GM12878 (cell line): ENCODE data around the gene ZNF772. TPM values are rescaled to one million over a fixed set of nuclear protein-coding genes. Genes with fewer than 3 reads are reported as not detected.

Source experiments
- ATAC-seq: fragments of 200-7000 bp; cut with Tn5 transposase; 3 replicates; pipeline ENCODE4 v1.9.1; 2020; ENCODE audit warnings: mild to moderate bottlenecking, moderate library complexity
- BruUV-seq: library from RNA; stranded (reverse); fragments of 400-500 nt; replicated peaks from 2 replicates; lab custom pipeline; 2021; lab: Mats Ljungman, UMichigan
- CTCF ChIA-PET: fragments of 300-600 bp; sonication (Branson Sonifier 250); formaldehyde crosslinking; extraction: SDS; loops from one replicate; lab custom pipeline; 2021; ENCODE audit warnings: inconsistent platforms; lab: Yijun Ruan, JAX
- POLR2A ChIA-PET: fragments of 350-600 bp; formaldehyde crosslinking; extraction: SDS; loops from one replicate; lab custom pipeline; 2021; ENCODE audit warnings: inconsistent platforms; lab: Charles Lee
- RAD21 ChIA-PET: fragments of 300-600 bp; sonication (Branson Sonifier 250); formaldehyde crosslinking; loops from one replicate; lab custom pipeline; 2023; ENCODE audit warnings: antibody characterized with exemption; ENCODE audit not compliant: unreplicated experiment; lab: Charles Lee
- SMC1A ChIA-PET: fragments of 300-600 bp; sonication (Branson Sonifier 250); formaldehyde crosslinking; loops from one replicate; lab custom pipeline; 2023; ENCODE audit not compliant: unreplicated experiment, uncharacterized antibody; lab: Charles Lee
- DNase-seq: peaks from one replicate; pipeline ENCODE4 v3.0.0-alpha.2; 2011; ENCODE audit warnings: low read depth, low spot score
- FAIRE-seq: peaks from 3 replicates; lab custom pipeline; 2011; peaks lifted over from hg19 to GRCh38; lab: Jason Lieb, UNC
- H2AFZ ChIP-seq: 2 replicates; pipeline ENCODE4 v1.6.0; 2011; ENCODE audit warnings: low read depth, low read length, control low read depth; ENCODE audit not compliant: control insufficient read depth
- H3K27ac ChIP-seq: 2 replicates; pipeline ENCODE4 v1.5.1; 2011; ENCODE audit warnings: control low read depth; ENCODE audit not compliant: control insufficient read depth, insufficient read depth
- H3K27me3 ChIP-seq, 2 experiments: replicated peaks in 1 of 2; 2 replicates each; pipeline versions ENCODE4 v1.6.0 to v1.6.1; 2011; ENCODE audit warnings: low read length in 1 of 2; ENCODE audit not compliant: control insufficient read depth in 2 of 2, insufficient read depth in 2 of 2
- H3K36me3 ChIP-seq, 2 experiments: 2 replicates each; pipeline ENCODE4 v1.5.1; 2011; ENCODE audit warnings: low read length in 1 of 2; ENCODE audit not compliant: control insufficient read depth in 2 of 2, insufficient read depth in 2 of 2
- H3K4me1 ChIP-seq: 2 replicates; pipeline ENCODE4 v1.6.1; 2011; ENCODE audit warnings: mild to moderate bottlenecking, low read length, moderate library complexity, mixed read lengths; ENCODE audit not compliant: control insufficient read depth, insufficient read depth
- H3K4me2 ChIP-seq: 2 replicates; pipeline ENCODE4 v1.6.0; 2011; ENCODE audit warnings: control low read depth; ENCODE audit not compliant: control insufficient read depth, insufficient read depth
- H3K4me3 ChIP-seq: fragments of 200-600 bp; sonication (generic); 2 replicates; pipeline ENCODE4 v1.5.1; 2016
- H3K79me2 ChIP-seq: 2 replicates; pipeline ENCODE4 v1.6.0; 2011; ENCODE audit warnings: low read length; ENCODE audit not compliant: control insufficient read depth, insufficient read depth
- H3K9ac ChIP-seq: 2 replicates; pipeline ENCODE4 v1.8.0; 2011; ENCODE audit warnings: low read length, control low read depth, mixed read lengths; ENCODE audit not compliant: control insufficient read depth, insufficient read depth
- H3K9me3 ChIP-seq: replicated peaks from 3 replicates; pipeline ENCODE4 v1.5.1; 2011; ENCODE audit warnings: mild to moderate bottlenecking, low read length; ENCODE audit not compliant: control insufficient read depth, insufficient read depth
- H4K20me1 ChIP-seq: 2 replicates; pipeline ENCODE4 v1.6.0; 2011; ENCODE audit not compliant: control insufficient read depth, insufficient read depth
- IRF5 ChIP-seq: fragments of 450-650 bp; IDR thresholded peaks from 2 replicates; pipeline ENCODE4 v1.6.1; 2017; ENCODE audit warnings: borderline replicate concordance
- POLR2A ChIP-seq: IDR thresholded peaks from 2 replicates; pipeline ENCODE4 v1.6.1; 2011; ENCODE audit warnings: low read depth, mild to moderate bottlenecking, low read length
- YY1 ChIP-seq: IDR thresholded peaks from 2 replicates; pipeline ENCODE4 v1.6.1; 2011; ENCODE audit warnings: low read depth, mild to moderate bottlenecking, low read length
- ZBED1 ChIP-seq: IDR thresholded peaks from 2 replicates; pipeline ENCODE4 v1.6.1; 2016; ENCODE audit warnings: borderline replicate concordance
- ZBTB4 ChIP-seq: fragments of 450-650 bp; formaldehyde crosslinking; IDR thresholded peaks from 2 replicates; pipeline ENCODE4 v1.4.0; 2022; ENCODE audit warnings: mild to moderate bottlenecking, moderate library complexity
- ZBTB40 ChIP-seq: fragments of 450-650 bp; IDR thresholded peaks from 2 replicates; pipeline ENCODE4 v1.6.1; 2016; ENCODE audit warnings: mild to moderate bottlenecking, moderate library complexity, borderline replicate concordance
- WGBS: methylation state at CpG from one replicate; pipeline ENCODE4 v1.1.6; 2016; ENCODE audit warnings: low lambda C conversion rate; ENCODE audit not compliant: insufficient replicate concordance, insufficient coverage; ENCODE audit errors: missing lambda C conversion rate; 5-methylcytosine and 5-hydroxymethylcytosine counted together
- in situ Hi-C: fragments of 300-500 bp; cut with MboI; formaldehyde crosslinking; loops from 9 replicates; pipeline ENCODE4 v1.14.3; 2018; ENCODE audit warnings: mixed read lengths
- intact Hi-C: fragments of 100-400 bp; cut with micrococcal nuclease; formaldehyde crosslinking; loops from one replicate; pipeline ENCODE4 v1.14.2; 2022; ENCODE audit not compliant: unreplicated experiment
- polyA plus RNA-seq, 11 experiments: library from polyadenylated mRNA; depleted of rRNA in 4 of 11; unstranded in 6 of 11; stranded (reverse) in 5 of 11; fragments of >200 nt; fragmentation: Nextera tagmentation in 4 of 11; fragmentation: Illumina TruSeq in 1 of 11; extraction: Ambion mirVana in 4 of 11; extraction: Trizol in 1 of 11; gene quantifications; 1 replicate in 1 of 11; 2 replicates in 10 of 11; pipeline versions ENCODE4 v1.2.1 to v1.2.3, GENCODE V29; 2011 to 2016; ENCODE audit warnings: inconsistent platforms in 2 of 11, missing spikeins in 2 of 11, low read depth in 1 of 11
- total RNA-seq, 4 experiments: library from RNA; depleted of rRNA in 3 of 4; stranded (reverse); fragments of >200 nt in 3 of 4; fragmentation: Illumina TruSeq in 1 of 4; extraction: Trizol in 1 of 4; gene quantifications; 2 replicates each; pipeline versions ENCODE4 v1.2.1 to v1.2.3, GENCODE V29; 2013 to 2021

ZNF772 gene
- total and polyA plus RNA-seq, 10 of the 15 experiments (the other 5 are each of a cell fraction or from before 2014, with no cell fraction given), result 0.42 to 8.7 (median 3.8) TPM

GRCh38 chr19:57515255-57515654, 37.9 kb upstream of the ZNF772 start:
- H3K4me1 ChIP-seq, result no peaks in the 10 kb centered on the region
- intact Hi-C loops, result no loop called here
- H2AFZ ChIP-seq, result no peak overlapping the region
- no peaks in the 10 kb centered on the region for H3K79me2 ChIP-seq
- no peak for ATAC-seq
- no peaks in the 10 kb centered on the region for H3K36me3 ChIP-seq
- no peak overlapping the region for H3K9ac ChIP-seq
- FAIRE-seq, result no peak
- H4K20me1 ChIP-seq, result no peaks in the 10 kb centered on the region
- WGBS, result 67% methylated on average over 5 of the region's 5 CpGs
- no peak overlapping the region for H3K27ac ChIP-seq
- H3K4me3 ChIP-seq, result no peak overlapping the region
- ChIA-PET SMC1A (no interaction called here), RAD21 (no interaction called here), POLR2A (no interaction called here), CTCF (no interaction called here)
- in situ Hi-C loops, result no loop called here
- H3K4me2 ChIP-seq, result no peak overlapping the region
- H3K9me3 ChIP-seq, result peaks cover 9% of the 10 kb centered on the region; the same call in 2 of the 3 replicates
- BruUV-seq, result no TSS peak
- no peaks in the 10 kb centered on the region for H3K27me3 ChIP-seq
- no peak for DNase-seq
- TF ChIP-seq ZBTB40 (no peak), POLR2A (no peak), ZBTB4 (no peak), IRF5 (no peak), ZBED1 (no peak), YY1 (no peak)
